Sigmoid colon (tissue), 7 donors: Measurements from ENCODE around the gene CD44. TPM values are rescaled to one million over a fixed set of nuclear protein-coding genes. Genes with fewer than 3 reads are reported as not detected.
A peak's percentile ranks its signal among the peaks of the same experiment; 100 is the strongest.

ENCODE experiments used
- DNase-seq: peaks from one replicate; pipeline ENCODE4 v3.0.0-alpha.2; 2019
- H3K27ac ChIP-seq, 4 donors: fragments of 200-600 bp; sonication (generic); one replicate each; pipeline ENCODE4 v1.5.1; 2016 to 2019; ENCODE audit warnings: mild to moderate bottlenecking in 1 of 4
- H3K27me3 ChIP-seq, 3 donors: fragments of 200-600 bp; sonication (generic); one replicate each; pipeline ENCODE4 v1.5.1; 2019; ENCODE audit warnings: mild to moderate bottlenecking in 1 of 3
- H3K36me3 ChIP-seq, 4 donors: fragments of 200-600 bp; sonication (generic); one replicate each; pipeline ENCODE4 v1.5.1; 2016 to 2019
- H3K4me1 ChIP-seq, 4 donors: fragments of 200-600 bp; sonication (generic); one replicate each; pipeline ENCODE4 v1.5.1; 2017 to 2019
- H3K4me3 ChIP-seq, 4 donors: fragments of 200-600 bp; sonication (generic); one replicate each; pipeline ENCODE4 v1.5.1; 2017 to 2019; ENCODE audit warnings: mild to moderate bottlenecking in 2 of 4, moderate library complexity in 1 of 4
- H3K9me3 ChIP-seq, 4 donors: fragments of 200-600 bp in 3 of 4; sonication (generic) in 3 of 4; one replicate each; pipeline versions ENCODE4 v1.5.1 to v1.6.1; 2013 to 2019
- EP300 ChIP-seq, 4 donors: sonication (generic); formaldehyde crosslinking; IDR thresholded peaks; one replicate each; pipeline ENCODE4 v1.6.1; 2017; ENCODE audit warnings: antibody characterized with exemption in 4 of 4
- POLR2A ChIP-seq, 2 donors: fragments of 450-650 bp; IDR thresholded peaks; one replicate each; pipeline ENCODE4 v1.6.1; 2016; ENCODE audit warnings: antibody characterized with exemption in 2 of 2, mild to moderate bottlenecking in 2 of 2, moderate library complexity in 2 of 2
- POLR2AphosphoS5 ChIP-seq, 4 donors: sonication (generic); formaldehyde crosslinking; IDR thresholded peaks; one replicate each; pipeline ENCODE4 v1.6.1; 2017; ENCODE audit warnings: antibody characterized with exemption in 4 of 4
- WGBS, 2 donors: extraction: QIAGEN DNeasy Blood & Tissue Kit; methylation state at CpG; one replicate each; pipeline ENCODE4 v1.1.7; 2013; 5-methylcytosine and 5-hydroxymethylcytosine counted together
- intact Hi-C: fragments of 100-400 bp; cut with DNase I; formaldehyde crosslinking; loops from one replicate; pipeline ENCODE4 v1.15.1; 2023
- polyA plus RNA-seq, 3 donors: library from polyadenylated mRNA; stranded (reverse); fragments of 200-250 nt; gene quantifications; one replicate each; pipeline ENCODE4 v1.2.3, GENCODE V29; 2013
- total RNA-seq, 4 donors: library from RNA; depleted of rRNA; stranded (reverse); fragments of >200 nt; gene quantifications; one replicate each; pipeline ENCODE4 v1.1.0, GENCODE V29; 2016
- TF ChIP-seq, protein P1 (sequence below), 4 experiments: fragments of 450-650 bp in 3 of 4; fragments of 200-600 bp in 1 of 4; IDR thresholded peaks; one replicate each; pipeline ENCODE4 v1.5.1; 2016 to 2019; ENCODE audit warnings: antibody characterized with exemption in 4 of 4, mild to moderate bottlenecking in 3 of 4, moderate library complexity in 2 of 4
- donor health status: healthy with polysubstance abuse.
- donor health status: Bipolar disorder and iron deficiency.
- donor health status: healthy.

CD44 gene
- total and polyA plus RNA-seq, 7 donors, result 28.4 to 228 (median 76.4) TPM

DNA sequence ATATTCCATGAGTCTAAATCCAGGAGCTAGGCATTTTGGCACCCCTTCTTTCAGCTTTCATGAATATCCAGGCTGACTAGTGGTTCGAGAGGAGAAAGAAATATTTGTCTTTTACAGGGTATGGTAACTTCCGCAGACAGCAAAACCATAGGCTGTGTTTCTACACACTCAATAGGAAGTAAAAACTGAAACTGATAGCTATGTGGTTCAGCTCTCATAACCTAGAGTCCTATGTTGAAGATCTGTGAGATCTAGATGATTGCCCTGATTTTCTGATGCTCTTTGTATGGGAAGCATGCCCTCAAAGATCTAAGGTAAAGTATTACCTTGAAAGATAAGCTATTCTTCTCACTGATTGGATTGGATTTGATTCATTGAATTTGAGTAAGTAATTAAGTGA lies 118.3 kb downstream of the CD44 start:
- Histone ChIP-seq H3K36me3 (no peaks in the 10 kb centered on the region), H3K27ac (no peak overlapping the region), H3K4me1 (peaks cover 0 to 53% (median 35%) of the 10 kb centered on the region in 4 donors), H3K9me3 (no peaks in the 10 kb centered on the region), H3K27me3 (no peaks in the 10 kb centered on the region), H3K4me3 (no peak overlapping the region)
- no peak for DNase-seq
- intact Hi-C loops, result no loop called here
- WGBS, 2 donors, result 33 to 64% methylated on average over 2 of the region's 2 CpGs
- TF ChIP-seq EP300 (IDR thresholded peaks at IDR 0.05) (no peak), POLR2AphosphoS5 (IDR thresholded peaks at IDR 0.05) (no peak), POLR2A (IDR thresholded peaks at IDR 0.05) (no peak)
- TF ChIP-seq, protein P1, sequence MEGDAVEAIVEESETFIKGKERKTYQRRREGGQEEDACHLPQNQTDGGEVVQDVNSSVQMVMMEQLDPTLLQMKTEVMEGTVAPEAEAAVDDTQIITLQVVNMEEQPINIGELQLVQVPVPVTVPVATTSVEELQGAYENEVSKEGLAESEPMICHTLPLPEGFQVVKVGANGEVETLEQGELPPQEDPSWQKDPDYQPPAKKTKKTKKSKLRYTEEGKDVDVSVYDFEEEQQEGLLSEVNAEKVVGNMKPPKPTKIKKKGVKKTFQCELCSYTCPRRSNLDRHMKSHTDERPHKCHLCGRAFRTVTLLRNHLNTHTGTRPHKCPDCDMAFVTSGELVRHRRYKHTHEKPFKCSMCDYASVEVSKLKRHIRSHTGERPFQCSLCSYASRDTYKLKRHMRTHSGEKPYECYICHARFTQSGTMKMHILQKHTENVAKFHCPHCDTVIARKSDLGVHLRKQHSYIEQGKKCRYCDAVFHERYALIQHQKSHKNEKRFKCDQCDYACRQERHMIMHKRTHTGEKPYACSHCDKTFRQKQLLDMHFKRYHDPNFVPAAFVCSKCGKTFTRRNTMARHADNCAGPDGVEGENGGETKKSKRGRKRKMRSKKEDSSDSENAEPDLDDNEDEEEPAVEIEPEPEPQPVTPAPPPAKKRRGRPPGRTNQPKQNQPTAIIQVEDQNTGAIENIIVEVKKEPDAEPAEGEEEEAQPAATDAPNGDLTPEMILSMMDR (IDR thresholded peaks at IDR 0.05), result no peak

DNA sequence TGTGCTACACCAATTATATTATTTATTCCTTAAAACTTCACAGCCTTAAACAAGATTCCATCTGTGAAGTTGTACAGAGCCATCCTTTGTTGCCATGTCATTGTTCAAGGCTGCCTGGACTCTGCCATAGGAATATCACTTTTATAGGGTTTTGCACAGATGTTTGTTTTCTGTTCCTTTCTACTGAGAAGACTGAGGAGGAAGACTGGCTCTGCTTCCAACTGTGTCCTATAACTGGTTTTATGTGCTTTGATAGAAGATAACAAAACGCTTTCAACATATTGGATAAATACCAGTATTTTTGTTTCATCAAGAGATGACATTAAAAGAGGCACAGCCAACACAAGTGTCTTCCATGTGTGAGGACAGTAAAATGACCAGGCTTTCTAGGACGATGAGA lies 120.6 kb downstream of the CD44 start:
- H3K36me3 ChIP-seq, result no peaks in the 10 kb centered on the region
- DNase-seq, result no peak
- H3K27ac ChIP-seq, result peak overlapping the region in 3 of 4 donors; percentile 60 to 69 (median 61)
- WGBS, 2 donors, result 58 to 76% methylated on average over 2 of the region's 2 CpGs
- TF ChIP-seq POLR2AphosphoS5 (IDR thresholded peaks at IDR 0.05), result peak in 2 of 4 donors; percentile 47 to 58
- no peak for TF ChIP-seq POLR2A (IDR thresholded peaks at IDR 0.05)
- TF ChIP-seq, protein P1 (IDR thresholded peaks at IDR 0.05), result no peak
- no peak for TF ChIP-seq EP300 (IDR thresholded peaks at IDR 0.05)
- no peaks in the 10 kb centered on the region for H3K27me3 ChIP-seq
- peaks cover 0 to 34% (median 21%) of the 10 kb centered on the region in 4 donors for H3K4me1 ChIP-seq
- H3K4me3 ChIP-seq, result no peak overlapping the region
- intact Hi-C loops, result no loop called here
- no peaks in the 10 kb centered on the region for H3K9me3 ChIP-seq

DNA sequence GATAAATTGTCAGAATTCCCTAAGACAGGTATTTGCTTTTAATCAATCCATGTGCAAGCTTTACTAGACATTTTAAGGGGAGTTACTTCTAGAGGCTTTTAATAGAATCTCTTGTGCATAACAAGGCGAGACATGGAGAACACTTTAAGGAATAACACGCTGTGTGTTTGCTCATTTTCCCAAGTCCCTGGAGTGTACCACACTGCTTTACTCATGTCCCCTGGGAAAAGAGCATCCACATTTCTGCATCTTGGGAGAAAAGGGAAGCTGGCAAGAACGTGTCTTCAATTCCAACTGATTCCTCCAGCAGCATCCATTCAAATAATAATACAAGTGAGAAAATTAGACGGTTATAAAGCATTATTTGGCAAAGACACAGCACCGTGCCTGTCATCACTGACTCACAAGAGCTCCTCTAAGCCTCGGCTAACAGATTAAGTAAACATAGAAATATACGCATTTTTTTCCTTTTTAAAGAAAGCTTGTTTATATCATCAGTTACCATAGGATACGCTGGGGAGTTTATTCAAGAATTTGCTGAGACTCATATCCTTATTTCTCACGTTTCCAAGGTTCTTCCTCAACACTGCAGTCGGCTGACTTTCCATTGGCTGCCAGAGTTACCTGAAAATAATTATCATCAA lies 121.5 kb downstream of the CD44 start:
- H3K9me3 ChIP-seq, result no peaks in the 10 kb centered on the region
- TF ChIP-seq POLR2A (IDR thresholded peaks at IDR 0.05) (no peak), POLR2AphosphoS5 (IDR thresholded peaks at IDR 0.05) (peak in 1 of 4 donors; percentile 7), EP300 (IDR thresholded peaks at IDR 0.05) (no peak)
- TF ChIP-seq, protein P1 (IDR thresholded peaks at IDR 0.05), result no peak
- H3K27ac ChIP-seq, result peak overlapping the region; percentile 46 to 69 (median 60)
- no peaks in the 10 kb centered on the region for H3K36me3 ChIP-seq
- WGBS, 2 donors, result 57 to 70% methylated on average over 10 of the region's 10 CpGs
- no peaks in the 10 kb centered on the region for H3K27me3 ChIP-seq
- intact Hi-C loops, result no loop called here
- no peak overlapping the region for H3K4me3 ChIP-seq
- DNase-seq, result no peak
- peaks cover 0 to 34% (median 21%) of the 10 kb centered on the region in 4 donors for H3K4me1 ChIP-seq

DNA sequence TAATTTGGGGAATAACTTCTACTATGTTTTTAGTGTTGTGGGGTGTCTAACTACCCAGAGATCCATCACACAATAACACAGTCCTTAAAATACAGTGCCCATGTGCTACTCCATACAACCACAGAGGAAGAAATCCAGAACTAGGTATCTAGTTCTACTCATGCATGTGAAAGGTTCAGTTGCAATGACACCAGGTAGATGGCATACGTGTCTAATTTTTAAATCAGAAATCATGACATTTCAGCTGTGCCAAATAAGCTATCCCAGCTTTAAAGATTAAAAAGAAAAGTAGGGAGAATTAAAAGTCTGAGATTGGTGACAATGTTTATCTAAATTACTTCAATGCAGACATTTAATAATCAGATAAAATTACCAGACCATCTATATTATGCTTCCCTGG lies 122.2 kb downstream of the CD44 start:
- Histone ChIP-seq H3K4me1 (peaks cover 0 to 34% (median 20%) of the 10 kb centered on the region in 4 donors), H3K27me3 (no peaks in the 10 kb centered on the region), H3K27ac (peak overlapping the region in 3 of 4 donors; percentile 60 to 69 (median 61)), H3K36me3 (no peaks in the 10 kb centered on the region), H3K4me3 (no peak overlapping the region), H3K9me3 (no peaks in the 10 kb centered on the region)
- 85 to 87% methylated on average over 1 of the region's 1 CpG for WGBS, 2 donors
- no peak for TF ChIP-seq EP300 (IDR thresholded peaks at IDR 0.05)
- TF ChIP-seq POLR2AphosphoS5 (IDR thresholded peaks at IDR 0.05), result no peak
- no peak for TF ChIP-seq POLR2A (IDR thresholded peaks at IDR 0.05)
- TF ChIP-seq, protein P1 (IDR thresholded peaks at IDR 0.05), result no peak
- DNase-seq, result no peak
- intact Hi-C loops, result no loop called here
